SKM-1 (cell line): ENCODE data around the gene ANAPC13.

Experiments used
- DNase-seq: peaks from one replicate; lab custom pipeline; 2025; ENCODE audit not compliant: unreplicated experiment; lab: John Stamatoyannopoulos, UW

The ANAPC13 gene

GRCh38 chr3:134457376-134458074 lies 28.3 kb downstream of the ANAPC13 start:
- DNase-seq = no peak

- DNase-seq = no peak
Observed at GRCh38 chr3:134453631-134454030, 32.2 kb downstream of the ANAPC13 start.

DNA sequence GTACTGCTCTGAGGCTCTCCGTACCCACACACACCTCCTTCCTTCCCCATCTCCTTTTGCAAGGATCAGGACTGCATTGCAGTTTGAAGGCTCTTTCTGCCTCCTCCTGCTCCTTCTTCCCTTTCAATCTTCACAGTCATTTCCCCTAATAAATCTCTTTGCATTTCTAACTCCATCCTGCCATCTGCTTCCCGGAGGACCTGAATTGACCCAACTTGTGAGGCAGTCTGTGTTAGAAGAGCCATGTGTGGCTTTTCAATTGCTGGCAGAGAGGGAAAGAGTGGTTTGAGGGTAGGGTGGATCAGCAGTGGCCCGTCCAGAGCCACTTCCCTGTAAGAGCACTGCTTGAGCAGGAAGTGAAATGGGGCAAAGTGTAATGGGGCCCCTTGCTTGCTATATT lies 35.8 kb downstream of the ANAPC13 start:
- DNase-seq = no peak

DNA sequence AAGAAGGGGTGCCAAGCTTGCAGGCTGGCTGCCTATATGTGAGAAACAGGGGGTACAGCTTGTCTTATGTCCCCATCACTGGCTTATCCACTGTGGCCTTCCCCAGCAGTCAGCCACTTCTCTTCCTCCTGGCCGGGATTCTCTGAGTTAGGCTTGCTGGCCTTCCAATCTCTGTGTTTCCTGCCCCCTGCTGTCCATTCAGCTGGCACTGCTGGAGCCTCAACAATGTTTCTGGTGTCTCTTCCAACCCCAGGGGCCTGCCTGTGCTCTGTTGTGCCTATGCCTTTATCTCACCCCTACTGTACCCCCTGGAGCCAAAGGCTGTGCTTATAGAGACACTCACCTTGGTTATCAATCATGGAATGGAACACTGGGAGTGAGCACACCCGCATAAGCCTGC lies 36.5 kb downstream of the ANAPC13 start:
- no peak for DNase-seq

DNA sequence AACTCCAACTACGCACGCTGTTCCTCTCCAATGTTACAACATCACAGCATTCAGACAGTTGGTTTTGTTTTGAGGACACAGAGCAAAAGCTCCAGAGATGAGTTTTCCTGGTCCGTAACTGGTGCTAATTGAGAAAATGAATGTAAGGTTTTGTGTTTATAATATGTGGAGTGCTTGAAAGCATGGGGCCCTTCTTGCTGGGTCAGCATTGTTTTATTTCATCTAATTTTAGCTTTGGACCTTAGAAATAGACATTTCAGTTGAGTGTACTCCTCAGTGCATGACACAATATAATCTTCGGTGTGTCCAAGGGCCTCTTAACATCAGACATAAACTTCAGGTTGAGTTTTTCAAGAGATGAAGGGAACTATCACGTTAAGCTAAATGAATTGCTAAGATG lies 37.1 kb downstream of the ANAPC13 start:
- DNase-seq = no peak

DNA sequence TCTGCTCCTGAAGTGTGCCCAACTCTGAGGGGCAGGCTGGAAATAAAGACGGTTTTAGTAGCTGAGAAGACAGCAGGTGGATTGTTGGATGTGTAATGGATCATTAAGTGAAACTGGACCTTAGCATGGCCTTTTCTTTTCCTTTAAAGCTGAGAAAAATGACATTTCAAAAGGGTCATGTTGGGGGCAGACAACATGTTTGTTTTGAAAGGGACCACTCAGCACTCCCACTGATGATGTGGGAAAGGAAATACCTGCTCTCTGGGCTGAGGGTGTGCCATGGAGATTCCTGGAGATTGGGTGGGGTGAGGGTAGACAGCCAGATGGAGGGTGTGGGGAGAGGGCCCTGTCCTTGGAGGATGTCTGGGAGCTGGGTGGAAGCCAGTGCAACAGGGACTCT lies 38.4 kb downstream of the ANAPC13 start:
- DNase-seq = no peak

GRCh38 chr3:134446800-134447199 lies 39.0 kb downstream of the ANAPC13 start:
- DNase-seq = no peak

DNA sequence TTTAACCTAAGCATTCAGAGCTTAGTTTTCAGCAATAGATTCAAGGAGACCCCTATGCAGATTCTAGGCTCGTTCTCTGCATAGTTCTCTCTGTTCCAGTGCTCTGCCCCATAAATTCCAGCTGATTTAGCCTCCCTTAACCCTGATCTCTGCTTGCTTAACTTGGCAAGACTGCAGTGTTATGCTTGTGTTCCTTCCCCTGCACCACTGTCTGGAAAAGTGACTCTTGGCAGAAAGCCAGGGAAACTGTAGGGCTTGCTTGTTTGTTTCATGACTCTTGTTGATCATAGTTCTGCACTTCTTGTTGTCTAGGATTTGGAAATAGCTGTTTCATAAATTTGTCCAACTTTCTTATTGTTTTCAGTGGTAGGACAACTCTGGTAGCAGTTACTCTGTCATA lies 40.1 kb downstream of the ANAPC13 start:
- no peak for DNase-seq

DNA sequence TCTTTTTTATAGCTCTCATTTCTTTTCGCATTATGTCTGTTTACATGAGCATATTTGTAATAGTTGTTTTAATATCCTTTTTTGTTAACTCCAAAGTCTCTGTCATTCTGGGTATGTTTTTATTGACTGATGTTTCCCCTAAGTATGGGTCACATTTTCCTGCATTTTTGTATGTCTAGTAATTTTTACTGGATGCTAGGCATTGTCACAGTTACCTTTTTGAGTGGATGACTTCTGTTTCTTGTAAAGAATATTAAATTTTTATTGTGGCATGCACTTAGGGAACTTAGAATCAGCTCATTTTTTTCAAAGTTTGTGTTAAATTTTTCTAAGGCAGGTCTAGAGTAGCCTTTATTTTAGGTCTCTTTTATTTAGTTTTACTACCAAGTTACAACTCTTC lies 40.7 kb downstream of the ANAPC13 start:
- DNase-seq = no peak

DNA sequence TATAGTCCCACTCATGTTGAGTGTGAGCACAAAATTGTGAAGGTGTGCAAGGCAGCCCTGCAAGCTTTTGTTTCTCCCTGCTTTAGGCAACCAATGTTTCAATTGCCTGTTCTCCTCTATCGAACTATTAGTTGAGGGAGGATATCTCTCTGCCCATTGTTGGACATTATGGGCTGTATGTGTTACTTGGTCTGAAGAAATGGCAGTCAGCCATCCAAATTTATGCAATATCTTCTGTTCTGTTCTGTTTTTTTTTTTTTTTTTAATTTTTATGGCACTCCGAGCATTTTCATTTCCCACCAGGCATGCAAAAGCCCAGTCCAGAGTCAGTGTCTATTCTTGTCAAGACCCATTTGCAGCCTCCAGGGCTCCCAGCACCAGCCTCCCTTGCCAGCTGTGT lies 44.0 kb downstream of the ANAPC13 start:
- no peak for DNase-seq

GRCh38 chr3:134441321-134441720 lies 44.5 kb downstream of the ANAPC13 start:
- no peak for DNase-seq

DNA sequence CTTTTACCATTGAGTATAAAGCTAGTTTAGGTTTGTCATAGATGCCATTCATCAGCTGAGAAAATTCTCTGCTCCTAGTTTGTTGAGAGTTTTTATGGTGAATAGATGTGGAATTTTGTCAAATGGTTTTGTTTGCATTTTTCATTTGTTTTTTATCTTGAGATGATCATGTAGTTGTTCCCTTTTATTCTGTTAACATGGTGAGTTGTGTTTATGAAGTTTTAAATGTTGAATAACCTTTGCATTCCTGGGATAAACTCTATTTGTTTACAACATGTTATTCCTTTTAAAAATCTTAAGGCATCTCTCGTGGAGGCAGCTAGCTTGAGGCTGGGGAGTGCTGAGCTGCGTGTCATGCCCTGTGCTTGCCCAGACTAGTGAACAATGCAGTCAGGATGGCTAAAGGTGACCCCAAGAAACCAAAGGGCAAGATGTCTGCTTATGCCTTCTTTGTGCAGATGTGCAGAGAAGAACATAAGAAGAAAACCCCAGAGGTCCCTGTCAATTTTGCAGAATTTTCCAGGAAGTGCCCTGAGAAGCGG lies 48.5 kb downstream of the ANAPC13 start:
- no peak for DNase-seq

DNA sequence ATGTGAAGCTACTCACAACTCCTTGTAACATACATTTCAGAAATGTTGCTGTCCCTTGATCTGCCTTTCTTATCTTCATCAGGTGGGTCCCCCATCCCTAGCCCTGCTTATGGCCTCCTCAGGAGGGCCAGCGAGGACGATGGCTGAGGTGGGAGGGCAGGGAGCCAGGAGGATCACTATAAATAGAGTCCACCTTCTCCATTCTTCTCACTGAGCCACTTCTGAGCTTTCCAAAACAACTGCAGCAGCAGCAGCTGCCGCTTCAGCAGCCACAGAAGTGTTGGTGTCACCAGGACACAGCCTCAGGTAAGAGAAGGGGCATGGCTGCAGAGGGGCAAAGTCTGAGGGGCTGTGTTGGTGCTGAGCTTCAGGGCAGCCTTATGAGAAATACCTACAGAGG lies 53.5 kb downstream of the ANAPC13 start:
- no peak for DNase-seq

DNA sequence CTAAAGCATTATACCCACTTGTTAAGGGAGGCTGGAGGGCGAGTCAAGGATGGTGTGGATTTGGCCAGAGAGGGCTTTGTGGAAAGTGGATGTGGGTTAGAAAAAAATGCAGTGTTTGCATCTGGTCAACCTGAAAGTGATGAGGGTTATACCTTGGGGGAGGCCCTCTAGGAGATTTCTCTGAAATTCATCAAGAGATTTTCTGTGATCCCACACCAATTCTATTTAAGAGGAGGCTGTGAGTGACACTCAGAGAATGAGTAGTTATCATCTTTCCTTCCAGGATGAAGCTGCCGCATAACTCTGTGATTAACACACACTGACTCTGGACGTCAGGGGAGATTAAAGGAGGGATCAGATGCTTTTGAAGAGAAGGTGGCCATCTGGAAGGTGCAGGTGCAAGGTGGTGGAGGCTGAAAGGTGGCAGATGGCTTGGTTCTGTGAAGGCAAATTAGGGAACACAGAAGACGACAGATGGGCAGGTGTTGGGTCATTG lies 54.8 kb downstream of the ANAPC13 start:
- no peak for DNase-seq

DNA sequence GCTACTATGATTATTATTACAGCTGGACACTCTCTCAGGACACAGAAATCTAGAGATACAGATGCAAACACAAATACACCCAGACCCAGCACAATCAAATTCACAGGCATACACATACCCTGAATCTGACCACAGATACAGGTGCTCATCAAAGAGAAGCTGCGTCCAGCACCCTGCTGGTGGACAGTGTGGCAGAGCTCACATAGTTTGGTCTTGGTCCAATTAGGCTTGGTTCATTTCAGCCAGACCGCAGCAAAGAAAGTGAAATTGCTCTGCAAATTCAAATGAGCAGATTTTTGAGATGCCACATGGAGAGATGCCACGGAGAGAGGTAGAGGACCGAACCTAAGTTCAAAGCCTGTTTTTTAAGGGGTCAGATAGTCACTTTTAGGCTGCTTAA lies 55.6 kb downstream of the ANAPC13 start:
- DNase-seq = no peak

- DNase-seq = no peak
Observed at GRCh38 chr3:134428401-134428800, 57.4 kb downstream of the ANAPC13 start.
